GM19468 (cell line): Measurements from ENCODE around the gene PCDH15.

Source experiments
- ATAC-seq: cut with Tn5 transposase; IDR thresholded peaks from one replicate; pipeline ENCODE4 v1.9.1; 2021; ENCODE audit warnings: mild to moderate bottlenecking, moderate library complexity, moderate number of reproducible peaks; ENCODE audit not compliant: unreplicated experiment; ENCODE audit errors: extremely low read depth

Gene PCDH15

DNA sequence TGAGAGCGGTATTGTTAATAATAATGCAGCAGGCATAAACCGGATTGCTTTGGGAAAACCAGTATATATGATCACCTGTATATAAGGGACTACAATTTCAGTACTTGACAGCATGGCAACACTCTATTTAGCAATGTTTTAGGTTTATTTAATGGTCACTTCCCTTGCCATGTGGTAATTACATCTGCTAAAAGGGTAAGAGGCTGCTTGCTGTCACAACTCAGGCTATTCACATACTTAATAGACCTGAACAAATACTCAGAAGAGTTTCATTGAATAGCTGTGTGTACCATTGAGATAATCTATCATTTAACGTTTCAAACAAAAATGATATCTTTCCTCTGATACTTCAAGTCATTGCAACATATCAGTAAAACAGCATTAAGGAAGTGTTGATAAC lies 90.1 kb downstream of the PCDH15 start:
- ATAC-seq, result no peak

DNA sequence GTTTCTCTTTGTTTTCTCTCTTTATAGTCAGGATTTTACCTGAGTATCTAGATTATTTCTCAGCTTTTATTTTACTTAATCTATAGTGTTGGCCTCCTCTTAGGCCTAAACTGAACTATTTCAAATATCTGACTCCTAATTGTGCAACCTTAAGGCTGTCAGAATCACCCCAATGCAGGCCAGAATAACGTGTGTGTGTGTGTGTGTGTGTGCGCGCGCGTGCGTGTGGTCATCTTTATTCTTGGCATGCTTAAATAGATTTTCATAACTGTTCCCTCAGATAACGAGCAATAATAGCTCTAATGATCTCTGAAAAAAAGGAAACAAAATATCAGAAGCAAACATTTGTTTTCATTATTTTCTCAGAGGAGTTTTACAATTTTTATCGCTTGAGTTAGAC lies 92.4 kb downstream of the PCDH15 start:
- ATAC-seq, result no peak

DNA sequence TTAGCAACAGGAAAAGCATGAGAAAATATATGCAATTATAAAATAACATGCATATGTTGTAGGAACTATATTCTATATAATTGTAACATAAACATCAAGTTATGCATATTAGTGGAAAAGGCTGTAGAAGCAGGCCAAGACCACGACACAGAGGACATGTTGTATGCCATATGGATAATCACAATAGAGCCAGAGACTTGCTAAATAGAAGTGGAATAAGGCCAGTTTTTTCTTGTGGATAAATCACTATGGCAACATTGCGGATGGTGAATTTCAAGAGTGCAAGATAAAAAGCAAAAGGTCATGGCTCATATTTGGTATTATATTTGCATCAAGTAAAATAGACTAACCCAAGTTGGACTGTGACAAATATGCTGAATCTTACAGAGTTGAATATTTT lies 93.0 kb downstream of the PCDH15 start:
- no peak for ATAC-seq

DNA sequence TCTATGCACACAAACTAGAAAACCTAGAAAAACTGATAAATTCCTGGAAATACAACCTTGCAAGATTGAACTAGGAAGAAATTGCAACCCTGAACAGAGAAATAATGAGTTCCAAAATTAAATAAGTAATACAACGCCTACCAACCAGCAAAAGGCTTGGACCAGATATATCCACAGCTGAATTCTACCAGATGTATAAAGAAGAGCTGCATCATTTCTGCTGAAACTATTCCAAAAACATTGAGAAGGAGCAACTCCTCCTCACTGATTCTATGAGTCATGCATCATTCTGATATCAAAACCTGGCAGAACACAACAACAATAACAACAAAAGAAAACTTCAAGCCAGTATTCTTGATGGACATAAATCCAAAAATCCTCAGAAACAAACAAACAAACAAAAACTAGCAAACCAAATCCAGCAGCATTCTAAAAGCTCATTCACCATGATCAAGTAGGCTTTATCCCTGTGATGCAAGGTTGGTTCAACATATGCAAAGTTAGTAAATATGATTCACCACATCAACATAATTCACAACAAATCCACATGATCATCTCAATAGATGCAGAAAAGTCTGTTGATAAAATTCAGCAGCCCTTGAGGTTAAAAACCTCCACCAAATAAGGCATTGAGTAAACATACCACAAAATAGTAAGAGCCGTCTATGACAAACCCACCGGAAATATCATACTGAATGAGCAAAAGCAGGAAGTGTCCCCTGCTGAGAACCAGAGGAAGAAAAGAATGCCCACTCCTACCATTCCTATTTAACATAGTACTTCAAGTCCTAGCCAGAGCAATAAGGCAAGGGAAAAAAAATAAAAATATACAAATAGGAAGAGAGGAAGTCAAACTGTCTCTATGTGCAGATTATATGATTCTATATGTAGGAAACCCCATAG lies 98.2 kb downstream of the PCDH15 start:
- ATAC-seq, result no peak

DNA sequence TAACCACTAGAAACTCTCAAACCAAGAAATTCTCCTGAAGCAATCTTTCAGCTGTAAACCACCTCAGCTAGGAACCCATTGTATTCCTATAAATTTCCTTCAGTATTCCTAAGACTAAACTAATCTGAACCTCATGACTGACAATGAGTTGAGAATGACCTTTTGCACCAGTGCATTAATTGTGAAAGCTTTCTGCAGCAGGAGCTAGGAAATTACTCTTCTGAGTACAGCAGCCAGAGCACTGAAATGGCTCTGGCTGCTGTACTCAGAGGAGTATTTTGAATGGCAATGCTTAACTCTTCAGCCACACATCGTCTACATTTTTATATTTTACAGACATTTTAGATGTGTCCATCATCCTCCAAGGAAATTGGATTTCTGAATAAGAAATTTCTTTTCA lies 109.7 kb downstream of the PCDH15 start:
- no peak for ATAC-seq

DNA sequence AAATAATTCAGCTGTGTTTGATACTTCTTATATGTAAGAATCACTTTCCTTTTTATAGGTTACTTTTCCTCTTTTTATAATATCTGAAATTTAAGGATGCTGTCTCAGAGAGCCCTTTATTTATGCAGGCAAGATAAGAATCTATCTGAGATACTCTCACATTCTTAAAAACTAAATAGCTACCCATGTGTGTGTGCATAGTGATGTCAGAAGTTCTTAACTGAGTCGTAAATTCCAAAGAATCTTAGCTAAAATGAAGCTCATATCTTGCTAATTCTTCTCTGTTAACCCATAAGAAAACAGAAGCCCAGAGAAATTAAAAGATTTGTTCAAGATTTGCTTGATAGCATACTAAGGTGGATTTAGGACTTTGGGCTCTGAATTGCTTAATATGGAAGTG lies 118.5 kb downstream of the PCDH15 start:
- ATAC-seq, result no peak

DNA sequence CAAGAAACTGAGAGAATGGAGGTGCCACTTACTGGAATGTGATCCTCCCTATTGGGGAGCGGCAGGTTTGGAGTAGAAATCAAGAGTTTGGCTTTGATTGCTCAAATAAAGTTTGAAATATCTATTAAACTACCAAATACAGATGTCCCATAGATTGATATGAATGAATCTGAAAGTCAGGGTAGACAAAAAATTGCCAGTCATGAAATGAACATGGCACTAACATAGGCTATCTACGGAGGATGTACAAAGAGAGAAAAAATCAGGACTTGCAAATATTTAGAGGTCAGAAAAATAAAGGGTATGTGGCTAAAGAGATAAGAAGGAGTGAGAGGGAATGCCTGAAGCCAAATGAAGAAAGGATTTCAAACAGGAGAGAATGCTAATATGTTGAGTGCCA lies 119.9 kb downstream of the PCDH15 start:
- no peak for ATAC-seq

DNA sequence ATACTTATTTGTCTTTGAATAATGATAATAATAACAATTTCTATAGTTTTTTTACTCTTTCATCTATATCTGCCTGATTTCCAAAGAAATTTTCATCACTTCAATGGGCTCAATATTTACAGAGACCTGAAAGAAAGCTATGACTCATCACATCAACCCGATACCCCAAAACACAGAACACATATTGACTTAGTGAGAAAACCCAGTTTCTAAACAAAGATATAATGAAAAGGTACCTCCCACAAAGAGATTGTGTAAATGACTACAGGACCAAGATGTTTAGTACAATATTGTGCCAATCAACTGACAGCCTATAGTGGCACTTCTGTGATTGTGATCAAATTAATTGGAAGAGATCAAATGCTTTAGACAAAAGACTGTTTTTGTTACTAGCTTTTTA lies 133.9 kb downstream of the PCDH15 start:
- no peak for ATAC-seq

DNA sequence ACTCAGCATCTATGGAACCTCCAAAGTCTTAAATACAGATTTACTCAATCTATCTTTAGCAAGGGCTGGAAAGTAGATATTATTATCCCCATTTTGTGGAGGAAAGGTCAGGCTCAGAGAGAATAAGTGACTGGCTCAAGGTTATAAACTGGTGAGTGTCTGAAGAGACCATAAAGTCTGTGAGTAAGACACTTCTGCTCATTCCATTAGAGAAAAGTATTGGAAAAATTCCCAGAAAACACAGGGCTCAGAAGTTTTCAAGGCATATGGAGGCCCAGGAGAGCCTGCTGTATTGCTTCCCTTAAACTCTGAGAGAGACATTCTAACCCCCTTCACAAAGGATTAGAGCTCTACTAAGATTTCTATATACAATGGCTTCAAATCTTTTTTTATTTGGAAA lies 134.8 kb downstream of the PCDH15 start:
- no peak for ATAC-seq

DNA sequence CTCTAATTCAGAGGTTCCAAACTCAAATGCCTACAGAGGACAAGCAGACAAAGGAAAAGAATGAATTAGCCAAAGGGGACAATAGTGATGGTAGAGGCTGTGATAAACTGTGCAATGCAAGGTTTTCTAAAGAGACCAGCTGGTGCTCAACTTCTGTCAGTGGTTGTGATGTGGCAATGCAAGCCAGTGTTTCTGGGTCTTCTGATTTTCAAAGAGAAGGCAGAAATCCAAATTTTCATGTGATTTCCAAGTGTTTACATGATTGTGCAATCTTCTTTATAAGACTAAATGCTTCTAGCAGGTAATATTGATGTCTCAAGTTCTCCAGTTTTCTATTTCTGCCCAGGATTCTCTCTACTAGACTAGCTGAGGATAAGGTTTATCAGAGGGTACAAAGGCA lies 135.9 kb downstream of the PCDH15 start:
- ATAC-seq, result no peak

DNA sequence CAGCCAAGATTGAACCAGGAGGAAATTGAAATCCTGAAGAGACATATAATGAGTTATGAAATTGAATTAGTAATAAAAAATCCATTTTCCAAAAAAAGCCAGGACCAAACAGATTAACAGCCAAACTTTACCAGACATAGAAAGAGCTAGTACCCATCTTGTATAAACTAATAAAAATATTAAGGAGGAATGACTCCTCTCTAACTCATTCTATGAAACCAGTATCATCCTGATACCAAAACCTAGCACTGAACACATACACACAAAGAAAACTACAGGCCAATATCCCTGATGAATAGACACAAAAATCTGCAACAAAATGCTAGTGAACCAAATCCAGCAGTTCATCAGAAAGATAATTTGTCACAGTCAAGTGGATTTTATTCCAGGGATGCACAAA lies 140.6 kb downstream of the PCDH15 start:
- no peak for ATAC-seq

DNA sequence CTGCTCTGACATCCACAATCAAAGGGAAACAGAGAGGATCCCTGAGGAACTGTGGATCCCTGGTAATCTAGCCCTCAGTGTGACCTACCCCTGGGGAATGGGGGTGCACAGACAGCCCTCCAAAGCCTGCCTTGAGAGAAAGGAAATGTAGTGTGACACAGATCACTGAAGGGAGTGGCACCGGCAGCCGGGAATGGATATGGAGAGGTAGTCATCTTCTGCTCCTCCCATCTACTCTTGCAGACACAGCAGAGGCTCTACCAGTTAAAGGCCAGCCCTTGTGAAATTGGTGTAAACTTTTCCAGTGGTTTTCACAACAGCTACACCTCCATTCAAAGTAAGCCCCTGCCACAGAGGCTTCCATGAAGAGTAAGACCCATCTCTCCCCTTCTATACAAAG lies 144.4 kb downstream of the PCDH15 start:
- no peak for ATAC-seq

DNA sequence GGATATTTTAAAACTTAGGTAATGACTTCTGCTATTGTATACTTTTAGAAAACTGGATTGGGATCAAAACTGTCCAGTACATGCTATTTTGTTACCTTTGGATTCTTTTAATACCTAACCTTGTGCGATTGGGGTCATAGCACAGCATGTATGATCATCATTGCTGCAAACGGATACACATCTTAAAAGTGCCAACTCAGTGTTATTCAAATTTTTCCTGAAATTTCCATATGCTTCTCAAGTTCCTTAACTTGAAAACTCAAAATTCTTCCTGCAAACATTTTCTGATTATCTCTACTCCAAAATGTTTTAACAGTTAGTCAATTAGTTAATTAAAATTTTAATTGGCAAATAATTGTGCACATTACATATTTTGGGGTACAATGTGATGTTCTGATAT lies 147.5 kb downstream of the PCDH15 start:
- ATAC-seq, result no peak

DNA sequence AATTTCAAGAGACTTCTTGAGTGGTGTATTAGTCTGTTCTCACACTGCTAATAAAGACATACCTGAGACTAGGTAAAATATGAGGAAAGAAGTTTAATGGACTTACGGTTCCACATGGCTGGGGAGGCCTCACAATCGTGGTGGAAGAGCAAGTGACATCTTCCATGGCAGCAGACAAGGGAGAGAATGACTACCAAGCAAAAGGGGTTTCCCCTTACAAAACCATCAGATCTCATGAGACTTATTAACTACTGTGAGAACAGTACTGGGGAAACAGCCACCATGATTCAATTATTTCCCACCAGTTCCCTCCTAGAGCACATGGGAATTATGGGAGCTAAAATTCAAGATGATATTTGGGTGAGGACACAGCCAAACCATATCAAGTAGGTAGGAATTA lies 150.5 kb downstream of the PCDH15 start:
- no peak for ATAC-seq

DNA sequence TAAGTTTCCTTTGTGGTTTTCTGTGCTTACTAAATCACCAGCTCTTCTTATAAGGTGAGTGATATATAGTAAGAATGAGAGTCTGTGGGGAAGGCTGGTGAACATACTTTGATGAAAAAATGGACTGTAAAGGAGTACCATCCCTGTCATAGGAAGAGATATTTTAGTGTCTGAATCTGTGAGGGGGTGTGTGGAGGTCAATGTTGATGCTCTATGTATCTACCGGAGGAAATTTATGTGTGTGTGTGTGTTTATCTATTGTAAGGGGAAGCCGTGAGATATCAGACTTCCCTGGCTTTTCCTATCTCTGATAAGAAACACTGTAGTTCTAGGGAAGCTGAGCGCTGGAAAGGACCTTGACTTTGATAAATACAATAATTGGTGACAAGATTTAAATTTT lies 179.0 kb downstream of the PCDH15 start:
- ATAC-seq, result no peak

DNA sequence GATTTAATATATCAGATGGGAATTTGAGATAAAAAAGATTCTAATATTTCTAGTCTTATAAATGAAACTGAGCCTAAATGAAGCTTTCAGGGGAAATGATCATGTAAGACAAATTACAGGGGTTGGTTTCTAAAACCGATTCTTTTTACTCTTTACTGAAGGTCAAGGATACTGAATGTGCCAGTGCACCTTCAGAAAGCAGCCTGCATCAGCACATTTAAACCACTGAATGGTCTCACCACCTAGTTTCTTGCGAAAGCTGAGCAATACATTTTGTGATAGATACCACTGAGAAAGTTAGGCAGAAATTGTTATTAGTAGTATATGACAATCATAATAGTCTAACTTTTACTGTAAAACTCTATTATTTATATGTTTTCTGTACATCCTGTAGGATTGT lies 180.7 kb downstream of the PCDH15 start:
- ATAC-seq, result no peak

DNA sequence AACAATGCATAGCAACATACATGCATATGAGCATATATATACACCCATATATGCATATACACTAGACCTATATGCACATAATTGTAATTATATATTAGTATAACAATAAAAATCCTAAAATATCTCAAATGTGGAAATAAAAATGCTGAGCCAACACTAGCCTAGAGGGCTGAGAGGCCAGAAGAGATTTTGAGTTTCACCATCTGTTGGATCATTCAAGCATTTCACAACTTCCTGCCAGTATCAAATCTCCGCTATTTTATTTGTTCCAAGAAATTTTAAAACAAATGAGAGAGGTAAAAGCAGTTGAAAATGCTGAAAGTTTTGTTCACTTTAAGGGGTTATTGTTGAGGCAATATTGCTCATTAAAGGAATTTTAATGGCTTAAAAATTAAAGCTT lies 187.0 kb downstream of the PCDH15 start:
- ATAC-seq, result no peak

DNA sequence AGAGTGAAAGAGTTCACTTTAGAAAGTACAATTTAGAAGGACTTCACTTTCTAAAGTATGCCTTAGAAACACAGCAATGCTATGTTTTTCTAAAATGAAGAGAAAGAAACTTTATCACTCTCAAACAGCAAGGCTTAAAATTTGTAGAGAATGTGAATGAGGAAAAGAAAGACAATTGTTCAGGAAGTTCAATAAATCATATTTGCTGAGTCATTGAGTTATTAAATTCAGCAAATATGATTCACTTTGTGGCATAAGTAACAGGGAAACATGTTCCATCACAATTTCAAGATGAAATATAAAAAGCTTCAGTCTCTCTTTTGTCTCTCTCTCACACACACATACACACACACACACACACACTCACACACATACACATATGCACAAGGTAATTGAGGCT lies 187.9 kb downstream of the PCDH15 start:
- ATAC-seq, result no peak

DNA sequence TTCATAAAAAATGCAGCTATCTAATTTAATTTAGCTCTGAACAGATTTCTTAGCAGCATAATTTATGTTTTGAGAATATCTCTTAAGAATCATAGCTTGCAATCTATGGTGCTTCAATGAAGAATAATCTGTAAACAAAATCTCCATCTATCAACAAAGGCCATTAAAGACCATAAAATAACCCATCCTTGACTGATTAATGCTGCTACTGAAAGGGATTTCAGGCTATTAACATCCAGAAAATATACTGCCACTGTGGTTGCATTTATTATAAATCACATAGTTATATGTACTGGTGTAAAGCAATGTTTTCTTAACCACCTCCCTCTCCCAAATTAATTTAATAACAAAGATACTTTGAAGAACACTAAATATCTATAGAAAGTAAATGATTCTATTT lies 191.6 kb downstream of the PCDH15 start:
- ATAC-seq, result no peak

DNA sequence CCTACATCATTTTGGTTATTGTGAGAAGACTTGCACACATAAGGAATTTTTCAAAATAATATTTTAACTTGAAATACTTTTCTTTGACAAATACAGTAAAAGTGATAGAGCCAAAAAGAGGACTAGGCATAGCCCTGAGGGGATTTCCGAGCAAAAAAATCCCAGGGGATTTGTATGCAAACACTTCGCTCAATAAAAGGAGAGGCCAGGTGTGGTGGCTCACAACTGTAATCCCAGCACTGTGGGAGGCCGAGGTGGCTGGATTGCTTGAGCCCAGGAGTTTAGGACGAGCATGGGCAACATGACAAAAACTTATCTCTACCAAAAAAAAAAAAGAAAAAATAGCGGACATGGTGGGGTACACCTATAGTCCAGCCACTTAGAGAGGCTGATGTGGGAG lies 193.0 kb downstream of the PCDH15 start:
- ATAC-seq, result no peak

DNA sequence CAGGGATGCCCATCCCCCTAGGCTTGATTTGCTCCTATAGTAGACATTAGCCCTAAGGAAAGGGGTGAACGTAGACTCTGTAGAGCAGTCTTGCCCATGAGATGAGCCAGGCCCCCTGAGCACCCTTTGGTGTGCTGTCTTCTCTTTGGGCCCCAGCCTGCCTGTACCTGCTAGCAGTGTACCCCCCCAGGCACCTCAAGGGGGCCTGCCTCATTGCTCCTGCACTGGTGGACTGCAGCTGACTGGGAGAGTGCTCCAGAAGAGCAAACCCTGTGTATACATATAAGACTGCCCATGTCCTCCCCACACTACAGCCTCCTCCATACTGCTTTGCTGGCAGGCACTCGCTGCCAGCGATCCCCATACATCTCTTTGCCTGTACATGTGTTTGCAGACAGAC lies 206.7 kb downstream of the PCDH15 start:
- no peak for ATAC-seq

DNA sequence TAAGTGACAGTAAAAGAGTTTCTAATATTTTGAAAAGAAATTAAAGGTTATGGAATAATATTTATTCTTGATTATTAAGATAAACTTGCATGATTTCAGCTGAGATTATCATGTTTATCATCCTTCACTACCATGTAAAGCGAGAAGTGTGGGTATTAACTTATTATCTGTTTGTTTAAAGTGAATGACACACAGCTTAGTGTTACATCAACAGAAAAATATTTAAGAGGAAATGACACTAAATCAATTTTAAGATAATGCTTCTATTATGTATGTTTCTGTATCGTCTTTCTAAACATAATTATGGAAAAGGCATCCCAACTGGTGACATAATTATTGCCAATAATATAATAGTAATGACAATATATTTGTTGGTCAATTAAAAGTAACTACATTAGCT lies 213.1 kb downstream of the PCDH15 start:
- ATAC-seq, result no peak
